OCI-LY1 (cell line): Measurements from ENCODE around the gene RPL26.
A peak's percentile ranks its signal among the peaks of the same experiment; 100 is the strongest.

Experiments
- H2AFZ ChIP-seq: fragments of 200-600 bp; sonication (generic), shearing (Covaris generic); 2 replicates; pipeline ENCODE4 v1.6.0; 2014; ENCODE audit warnings: antibody characterized with exemption, mild to moderate bottlenecking, low read length
- H3F3A ChIP-seq: fragments of 200-600 bp; sonication (generic), shearing (Covaris generic); 2 replicates; pipeline ENCODE4 v1.6.0; 2014; ENCODE audit warnings: mild to moderate bottlenecking, antibody characterized with exemption, low read length, moderate library complexity; ENCODE audit not compliant: insufficient read depth
- H3K27ac ChIP-seq: fragments of 200-600 bp; sonication (generic); 2 replicates; pipeline ENCODE4 v1.5.1; 2014; ENCODE audit warnings: low read length, mixed run types, mild to moderate bottlenecking, low read depth; ENCODE audit not compliant: poor library complexity, severe bottlenecking
- H3K27me3 ChIP-seq: fragments of 200-600 bp; sonication (generic); 2 replicates; pipeline ENCODE4 v1.6.0; 2014; ENCODE audit warnings: antibody characterized with exemption, mild to moderate bottlenecking, low read length, moderate library complexity; ENCODE audit not compliant: insufficient read depth
- H3K36me3 ChIP-seq: fragments of 200-600 bp; sonication (generic); 2 replicates; pipeline ENCODE4 v1.6.1; 2014; ENCODE audit warnings: mild to moderate bottlenecking, antibody characterized with exemption, low read length, moderate library complexity, mixed read lengths; ENCODE audit not compliant: insufficient read depth
- H3K4me1 ChIP-seq: fragments of 200-600 bp; sonication (generic); 2 replicates; pipeline ENCODE4 v1.5.1; 2014; ENCODE audit warnings: mild to moderate bottlenecking, low read length, moderate library complexity; ENCODE audit not compliant: insufficient read depth, severe bottlenecking
- H3K4me2 ChIP-seq: fragments of 200-600 bp; sonication (generic), shearing (Covaris generic); 2 replicates; pipeline ENCODE4 v1.6.1; 2014; ENCODE audit warnings: low read length
- H3K4me3 ChIP-seq: fragments of 200-600 bp; sonication (generic); 2 replicates; pipeline ENCODE4 v1.5.1; 2014; ENCODE audit warnings: low read length, low read depth, mild to moderate bottlenecking, mixed read lengths; ENCODE audit not compliant: poor library complexity, severe bottlenecking
- H3K79me2 ChIP-seq: fragments of 200-600 bp; shearing (Covaris generic); 2 replicates; pipeline ENCODE4 v1.6.1; 2016; ENCODE audit warnings: mixed run types, low read length, mixed read lengths; ENCODE audit not compliant: insufficient read depth
- H3K9ac ChIP-seq: fragments of 200-600 bp; sonication (generic), shearing (Covaris generic); 2 replicates; pipeline ENCODE4 v1.6.1; 2014; ENCODE audit warnings: mild to moderate bottlenecking, low read length, mixed read lengths
- H3K9me2 ChIP-seq: fragments of 200-600 bp; sonication (generic), shearing (Covaris generic); 2 replicates; pipeline ENCODE4 v1.6.1; 2014; ENCODE audit warnings: low read depth, mild to moderate bottlenecking, low read length, mixed read lengths
- H3K9me3 ChIP-seq: fragments of 200-600 bp; shearing (Covaris generic); 2 replicates; pipeline ENCODE4 v1.6.1; 2014; ENCODE audit warnings: low read length, mixed read lengths
- H4K20me1 ChIP-seq: fragments of 200-600 bp; sonication (generic), shearing (Covaris generic); 2 replicates; pipeline ENCODE4 v1.6.0; 2016; ENCODE audit warnings: mild to moderate bottlenecking, low read length; ENCODE audit not compliant: insufficient read depth
- EZH2 ChIP-seq: fragments of 200-600 bp; sonication (generic), shearing (Covaris generic); IDR thresholded peaks from 2 replicates; pipeline ENCODE4 v1.8.0; 2017; ENCODE audit warnings: borderline replicate concordance, mixed run types, mild to moderate bottlenecking, antibody characterized with exemption, low read length, moderate library complexity, mixed read lengths
- TF ChIP-seq, protein P1 (sequence below): fragments of 200-600 bp; sonication (generic), shearing (Covaris generic); IDR thresholded peaks from 2 replicates; pipeline ENCODE4 v1.5.1; 2017; ENCODE audit warnings: mild to moderate bottlenecking, antibody characterized with exemption, low read length, moderate library complexity, mixed read lengths

The RPL26 gene

DNA sequence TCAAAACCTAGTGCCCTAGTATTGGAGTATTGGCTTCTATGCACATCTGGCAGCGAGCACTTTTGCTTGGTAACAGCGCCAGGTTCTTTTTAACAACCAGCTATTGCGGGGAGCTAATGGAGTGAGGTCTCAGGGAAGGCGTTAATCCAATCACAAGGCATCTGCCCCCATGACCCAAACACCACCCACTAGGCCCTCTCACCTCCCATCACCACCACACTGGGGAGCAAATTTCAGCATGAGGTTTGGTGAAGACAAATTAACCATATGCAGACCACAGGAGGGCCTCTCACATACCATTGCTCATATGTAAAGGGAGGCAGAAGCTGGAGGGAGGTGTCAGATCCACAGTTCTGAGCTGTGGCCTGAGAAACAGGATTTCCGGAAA, 44.2 kb downstream of the RPL26 start:
- Histone ChIP-seq H3K36me3 (no peaks in the 10 kb centered on the region), H3K27me3 (no peaks in the 10 kb centered on the region), H3K9ac (no peak overlapping the region), H3K4me2 (no peak overlapping the region), H3K27ac (no peak overlapping the region), H3K79me2 (no peaks in the 10 kb centered on the region), H3K4me1 (peaks cover 2% of the 10 kb centered on the region), H4K20me1 (no peaks in the 10 kb centered on the region), H3K9me3 (no peaks in the 10 kb centered on the region), H3F3A (no peaks in the 10 kb centered on the region), H3K9me2 (no peaks in the 10 kb centered on the region), H3K4me3 (no peak overlapping the region), H2AFZ (no peak overlapping the region)
- TF ChIP-seq, protein P1, sequence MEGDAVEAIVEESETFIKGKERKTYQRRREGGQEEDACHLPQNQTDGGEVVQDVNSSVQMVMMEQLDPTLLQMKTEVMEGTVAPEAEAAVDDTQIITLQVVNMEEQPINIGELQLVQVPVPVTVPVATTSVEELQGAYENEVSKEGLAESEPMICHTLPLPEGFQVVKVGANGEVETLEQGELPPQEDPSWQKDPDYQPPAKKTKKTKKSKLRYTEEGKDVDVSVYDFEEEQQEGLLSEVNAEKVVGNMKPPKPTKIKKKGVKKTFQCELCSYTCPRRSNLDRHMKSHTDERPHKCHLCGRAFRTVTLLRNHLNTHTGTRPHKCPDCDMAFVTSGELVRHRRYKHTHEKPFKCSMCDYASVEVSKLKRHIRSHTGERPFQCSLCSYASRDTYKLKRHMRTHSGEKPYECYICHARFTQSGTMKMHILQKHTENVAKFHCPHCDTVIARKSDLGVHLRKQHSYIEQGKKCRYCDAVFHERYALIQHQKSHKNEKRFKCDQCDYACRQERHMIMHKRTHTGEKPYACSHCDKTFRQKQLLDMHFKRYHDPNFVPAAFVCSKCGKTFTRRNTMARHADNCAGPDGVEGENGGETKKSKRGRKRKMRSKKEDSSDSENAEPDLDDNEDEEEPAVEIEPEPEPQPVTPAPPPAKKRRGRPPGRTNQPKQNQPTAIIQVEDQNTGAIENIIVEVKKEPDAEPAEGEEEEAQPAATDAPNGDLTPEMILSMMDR: no peak
- no peak for TF ChIP-seq EZH2

DNA sequence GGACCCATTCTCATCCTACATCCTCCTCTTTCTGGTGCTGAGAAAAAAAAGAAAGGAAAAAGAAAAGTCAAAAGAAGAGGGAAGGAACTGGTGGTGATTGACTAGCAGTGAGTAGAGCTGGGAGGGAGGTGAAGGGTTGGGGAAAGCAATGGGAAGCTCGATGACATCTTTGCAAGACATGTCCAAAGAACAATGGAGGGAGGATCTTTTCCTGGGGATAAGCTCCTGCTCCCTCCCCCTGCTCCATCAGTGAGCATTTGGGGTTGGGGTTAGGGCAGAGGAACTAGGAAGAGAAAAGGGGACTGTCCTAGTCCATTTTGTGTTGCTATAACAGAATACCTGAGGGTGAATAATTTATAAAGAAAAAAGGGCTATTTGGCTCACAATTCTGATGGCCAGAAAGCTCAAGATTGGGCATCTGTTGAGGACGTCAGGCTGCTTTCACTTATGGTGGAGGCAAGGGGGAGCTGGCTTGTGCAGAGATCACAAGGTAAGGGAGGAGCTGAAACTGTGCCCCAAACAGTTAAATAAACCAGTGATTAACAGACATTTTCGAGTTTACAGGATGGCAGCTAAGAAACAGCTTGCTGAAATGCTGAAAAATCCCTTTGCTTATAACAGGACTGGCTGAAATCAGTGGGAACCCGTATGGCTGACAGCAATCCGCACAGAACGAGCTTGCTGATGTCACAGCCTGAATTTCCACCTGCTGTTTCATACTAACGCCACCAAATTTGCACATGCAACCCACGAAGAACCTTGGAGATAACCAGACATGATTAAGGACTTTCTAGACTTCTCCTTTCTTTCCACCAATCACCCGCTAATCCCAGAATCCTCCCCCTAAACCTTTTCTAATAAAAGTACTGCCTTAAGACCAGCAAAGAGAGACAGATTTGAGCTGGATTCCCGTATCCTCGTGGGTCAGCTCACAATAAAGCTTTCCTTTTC, 44.9 kb downstream of the RPL26 start:
- Histone ChIP-seq H3K4me2 (0 out of 2 replicates have a peak overlapping the region, but pooled peaks have one; percentile 14), H3K27me3 (no peaks in the 10 kb centered on the region), H3F3A (no peaks in the 10 kb centered on the region), H2AFZ (no peak overlapping the region), H3K4me3 (no peak overlapping the region), H3K9me2 (no peaks in the 10 kb centered on the region), H3K27ac (no peak overlapping the region), H3K9me3 (no peaks in the 10 kb centered on the region), H3K4me1 (peaks cover 2% of the 10 kb centered on the region), H3K36me3 (no peaks in the 10 kb centered on the region), H3K9ac (no peak overlapping the region), H3K79me2 (no peaks in the 10 kb centered on the region), H4K20me1 (no peaks in the 10 kb centered on the region)
- TF ChIP-seq EZH2: no peak
- TF ChIP-seq, protein P1: no peak

DNA sequence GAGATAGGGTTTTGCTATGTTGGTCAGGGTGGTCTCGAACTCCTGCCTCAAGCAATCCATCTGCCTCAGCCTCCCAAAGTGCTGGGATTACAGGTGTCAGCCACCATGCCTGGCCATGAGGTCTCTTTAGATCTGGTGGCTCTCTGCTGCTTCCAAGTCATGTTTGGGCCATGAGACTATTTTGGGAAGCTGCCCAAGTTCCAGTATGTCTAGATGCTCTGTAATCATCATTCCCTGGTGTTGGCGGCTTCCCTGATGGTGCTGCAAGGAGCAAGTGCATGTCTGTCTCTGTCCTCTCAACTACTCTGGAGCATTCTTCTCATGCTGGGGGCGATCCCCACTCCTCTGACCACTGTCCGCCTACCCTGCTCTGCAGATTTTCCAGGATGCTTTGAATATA, 49.7 kb downstream of the RPL26 start:
- no peaks in the 10 kb centered on the region for H3K9me2 ChIP-seq
- no peak overlapping the region for H3K9ac ChIP-seq
- H3F3A ChIP-seq: no peaks in the 10 kb centered on the region
- H2AFZ ChIP-seq: no peak overlapping the region
- no peaks in the 10 kb centered on the region for H3K36me3 ChIP-seq
- TF ChIP-seq, protein P1: no peak
- TF ChIP-seq EZH2: no peak
- H3K4me2 ChIP-seq: no peak overlapping the region
- H3K4me3 ChIP-seq: no peak overlapping the region
- H3K27me3 ChIP-seq: no peaks in the 10 kb centered on the region
- peaks cover 2% of the 10 kb centered on the region for H3K4me1 ChIP-seq
- no peaks in the 10 kb centered on the region for H3K9me3 ChIP-seq
- H3K27ac ChIP-seq: no peak overlapping the region
- no peaks in the 10 kb centered on the region for H3K79me2 ChIP-seq
- H4K20me1 ChIP-seq: no peaks in the 10 kb centered on the region
